CMK (cell line): ENCODE measurements around the gene NAPG.
"Not testable (repeated sequence)": the region's sequence is repeated elsewhere in the genome, so short reads cannot be mapped to it uniquely, and the experiment has no call there.

ENCODE experiments used
- DNase-seq: peaks from one replicate; pipeline ENCODE4 v3.0.0-alpha.2; 2010; ENCODE audit warnings: low read depth

NAPG gene

GRCh38 chr18:10514601-10515000 lies 11.2 kb upstream of the NAPG start:
- no peak for DNase-seq

GRCh38 chr18:10515456-10515855 lies 10.4 kb upstream of the NAPG start:
- DNase-seq: no peak

- DNase-seq: no peak
These were observed 9.7 kb upstream of the NAPG start for GRCh38 chr18:10516078-10516477.

- no peak for DNase-seq
These were observed 7.1 kb upstream of the NAPG start for GRCh38 chr18:10518595-10519255.

- no peak for DNase-seq
These were observed 6.5 kb upstream of the NAPG start for GRCh38 chr18:10519366-10519765.

GRCh38 chr18:10519999-10520935 lies 5.6 kb upstream of the NAPG start:
- DNase-seq: peak; percentile 49

GRCh38 chr18:10521566-10521965 lies 4.3 kb upstream of the NAPG start:
- no peak for DNase-seq

GRCh38 chr18:10522574-10522973 lies 3.3 kb upstream of the NAPG start:
- DNase-seq: no peak

GRCh38 chr18:10523544-10523943 lies 2.3 kb upstream of the NAPG start:
- no peak for DNase-seq

- DNase-seq: no peak
These were observed 1.1 kb upstream of the NAPG start for GRCh38 chr18:10524507-10525370.

GRCh38 chr18:10525371-10525691 lies 496 bp upstream of the NAPG start:
- DNase-seq: no peak

- no peak for DNase-seq
These were observed 728 bp downstream of the NAPG start for GRCh38 chr18:10526561-10526949.

GRCh38 chr18:10528439-10528838 lies 2.6 kb downstream of the NAPG start:
- no peak for DNase-seq

- no peak for DNase-seq
These were observed 4.2 kb downstream of the NAPG start for GRCh38 chr18:10530002-10530401.

- no peak for DNase-seq
These were observed 5.0 kb downstream of the NAPG start for GRCh38 chr18:10530852-10531251.

- DNase-seq: no peak
These were observed 7.3 kb downstream of the NAPG start for GRCh38 chr18:10533111-10533510.

- DNase-seq: no peak
These were observed 10.5 kb downstream of the NAPG start for GRCh38 chr18:10536280-10536679.

GRCh38 chr18:10537765-10538164 lies 11.9 kb downstream of the NAPG start:
- no peak for DNase-seq

- not testable (repeated sequence) for DNase-seq
These were observed 13.3 kb downstream of the NAPG start for GRCh38 chr18:10539124-10539523.

GRCh38 chr18:10543277-10543676 lies 17.4 kb downstream of the NAPG start:
- DNase-seq: no peak

- DNase-seq: no peak
These were observed 18.4 kb downstream of the NAPG start for GRCh38 chr18:10544093-10544748.
